OCI-LY7 (cell line): ENCODE data around the gene SLC6A7. TPM values are rescaled to one million over a fixed set of nuclear protein-coding genes. Genes with fewer than 3 reads are reported as not detected.

Experiments used
- BruUV-seq: library from RNA; stranded (reverse); fragments of 400-500 nt; replicated peaks from 2 replicates; lab custom pipeline; 2021; lab: Mats Ljungman, UMichigan
- CTCF ChIA-PET: fragments of 300-600 bp; sonication (Branson Sonifier 250); formaldehyde crosslinking; loops from one replicate; lab custom pipeline; 2022; ENCODE audit warnings: antibody characterized with exemption; ENCODE audit not compliant: unreplicated experiment; lab: Charles Lee
- POLR2A ChIA-PET: fragments of 300-600 bp; sonication (Branson Sonifier 250); formaldehyde crosslinking; loops from one replicate; lab custom pipeline; 2022; ENCODE audit warnings: antibody characterized with exemption; lab: Charles Lee
- DNase-seq: peaks from one replicate; pipeline ENCODE4 v3.0.0-alpha.2; 2015; ENCODE audit warnings: low spot score
- H2AFZ ChIP-seq: fragments of 200-600 bp; sonication (generic), shearing (Covaris generic); 2 replicates; pipeline ENCODE4 v1.6.1; 2014; ENCODE audit warnings: mild to moderate bottlenecking, antibody characterized with exemption, low read length, moderate library complexity
- H3K27ac ChIP-seq: fragments of 200-600 bp; sonication (generic); 2 replicates; pipeline ENCODE4 v1.5.1; 2014; ENCODE audit warnings: mixed run types, low read depth, mild to moderate bottlenecking, moderate library complexity, low read length, inconsistent platforms; ENCODE audit not compliant: poor library complexity, severe bottlenecking
- H3K36me3 ChIP-seq: fragments of 200-600 bp; sonication (generic); 2 replicates; pipeline ENCODE4 v1.6.1; 2014; ENCODE audit warnings: mild to moderate bottlenecking, antibody characterized with exemption, low read length, moderate library complexity, mixed read lengths; ENCODE audit not compliant: insufficient read depth
- H3K4me1 ChIP-seq: fragments of 200-600 bp; sonication (generic); 2 replicates; pipeline ENCODE4 v1.5.1; 2014; ENCODE audit warnings: mild to moderate bottlenecking, low read length; ENCODE audit not compliant: insufficient read depth, poor library complexity, severe bottlenecking
- H3K4me2 ChIP-seq: fragments of 200-600 bp; sonication (generic); 2 replicates; pipeline ENCODE4 v1.6.1; 2014; ENCODE audit warnings: mild to moderate bottlenecking, low read length
- H3K4me3 ChIP-seq: fragments of 200-600 bp; sonication (generic); 2 replicates; pipeline ENCODE4 v1.5.1; 2014; ENCODE audit warnings: mild to moderate bottlenecking, low read depth, low read length; ENCODE audit not compliant: poor library complexity, severe bottlenecking
- H3K79me2 ChIP-seq: fragments of 200-600 bp; sonication (generic); 2 replicates; pipeline ENCODE4 v1.6.1; 2016; ENCODE audit warnings: low read depth, mild to moderate bottlenecking, low read length, moderate library complexity, mixed read lengths; ENCODE audit not compliant: insufficient read depth
- H3K9me2 ChIP-seq: fragments of 200-600 bp; sonication (generic); 2 replicates; pipeline ENCODE4 v1.6.1; 2016; ENCODE audit warnings: mild to moderate bottlenecking, low read length, mixed read lengths; ENCODE audit not compliant: insufficient read depth
- H3K9me3 ChIP-seq: fragments of 200-600 bp; sonication (generic); 2 replicates; pipeline ENCODE4 v1.6.1; 2014; ENCODE audit warnings: mild to moderate bottlenecking, mixed run types, low read length, mixed read lengths
- H4K20me1 ChIP-seq: fragments of 200-600 bp; sonication (generic); 2 replicates; pipeline ENCODE4 v1.6.1; 2014; ENCODE audit warnings: mild to moderate bottlenecking, antibody characterized with exemption, low read length, moderate library complexity, mixed read lengths; ENCODE audit not compliant: insufficient read depth
- CTCF ChIP-seq: fragments of 200-600 bp; sonication (generic); conservative IDR thresholded peaks from 2 replicates; pipeline ENCODE4 v1.5.1; 2014; ENCODE audit warnings: mild to moderate bottlenecking, antibody characterized with exemption, low read length, moderate library complexity, mixed read lengths
- EZH2phosphoT487 ChIP-seq: fragments of 200-600 bp; sonication (generic); IDR thresholded peaks from 2 replicates; pipeline ENCODE4 v1.6.1; 2018; ENCODE audit warnings: low read depth, borderline replicate concordance, mild to moderate bottlenecking, mixed run types, antibody characterized with exemption, low read length, moderate library complexity, mixed read lengths
- intact Hi-C: fragments of 100-400 bp; cut with micrococcal nuclease; formaldehyde crosslinking; loops from one replicate; pipeline ENCODE4 v1.10.0; 2022; ENCODE audit not compliant: unreplicated experiment
- total RNA-seq, 2 experiments: library from RNA; depleted of rRNA in 1 of 2; stranded (reverse); fragments of >200 nt in 1 of 2; shearing (Covaris generic) in 1 of 2; gene quantifications; 2 replicates each; pipeline ENCODE4 v1.2.3, GENCODE V29; 2014 to 2022

The SLC6A7 gene
- total RNA-seq, 2 experiments from 2014 or later: not detected

- Histone ChIP-seq H4K20me1 (no peaks in the 10 kb centered on the region), H3K9me2 (no peaks in the 10 kb centered on the region), H3K9me3 (no peaks in the 10 kb centered on the region), H3K79me2 (no peaks in the 10 kb centered on the region), H3K36me3 (no peaks in the 10 kb centered on the region), H3K4me2 (no peak overlapping the region), H3K4me3 (no peak overlapping the region), H2AFZ (no peak overlapping the region), H3K27ac (no peak overlapping the region), H3K4me1 (no peaks in the 10 kb centered on the region)
- intact Hi-C loops: no loop called here
- TF ChIP-seq EZH2phosphoT487 (no peak), CTCF (no peak)
- CTCF ChIA-PET: interaction anchor here (0.5 kb wide), 1 partner anchor 35 kb away, joined by 3 read pairs; no protein-coding TSS in a partner anchor
- POLR2A ChIA-PET: no interaction called here
- BruUV-seq: no TSS peak
- no peak for DNase-seq
Measured at GRCh38 chr5:150184006-150184405, 5.9 kb upstream of the SLC6A7 start.

GRCh38 chr5:150184990-150185912, 4.6 kb upstream of the SLC6A7 start:
- H3K9me3 ChIP-seq: no peaks in the 10 kb centered on the region
- intact Hi-C loops: no loop called here

More at GRCh38 chr5:150184990-150185912, 4.6 kb upstream of the SLC6A7 start:
- ChIA-PET POLR2A (interaction anchor here (0.5 kb wide), 1 partner anchor 240 kb away, joined by 3 read pairs; no protein-coding TSS in a partner anchor), CTCF (no interaction called here)
- Histone ChIP-seq H3K27ac (no peak overlapping the region), H3K36me3 (no peaks in the 10 kb centered on the region), H2AFZ (no peak overlapping the region), H3K4me2 (no peak overlapping the region), H3K9me2 (no peaks in the 10 kb centered on the region), H3K79me2 (no peaks in the 10 kb centered on the region), H3K4me1 (no peaks in the 10 kb centered on the region), H3K4me3 (no peak overlapping the region), H4K20me1 (no peaks in the 10 kb centered on the region)
- no peak for DNase-seq
- BruUV-seq: no TSS peak
- TF ChIP-seq CTCF: no peak
- TF ChIP-seq EZH2phosphoT487: no peak
